Hepatocyte (in vitro differentiated cells): ENCODE data around the gene RBBP5.

Experiments used
- CTCF ChIP-seq: fragments of 200-600 bp; sonication (generic); IDR thresholded peaks from 2 replicates; pipeline ENCODE4 v1.5.1; 2016; ENCODE audit warnings: antibody characterized with exemption, mild to moderate bottlenecking; ENCODE audit not compliant: poor library complexity
- EZH2 ChIP-seq: fragments of 200-600 bp; sonication (generic); IDR thresholded peaks from 2 replicates; pipeline ENCODE4 v1.6.1; 2016; ENCODE audit warnings: antibody characterized with exemption, mild to moderate bottlenecking, borderline replicate concordance
- EZH2phosphoT487 ChIP-seq: fragments of 200-600 bp; sonication (generic); IDR thresholded peaks from one replicate; pipeline ENCODE4 v1.6.1; 2018; ENCODE audit warnings: antibody characterized with exemption, mild to moderate bottlenecking, low read depth, moderate library complexity; ENCODE audit not compliant: unreplicated experiment, severe bottlenecking

- TF ChIP-seq CTCF (no peak), EZH2phosphoT487 (no peak), EZH2 (no peak)
Observed at GRCh38 chr1:205056956-205057568, 64.7 kb downstream of the RBBP5 start.
